GM18505 (cell line): ENCODE measurements around the gene ADH6.

Experiments
- ATAC-seq: cut with Tn5 transposase; IDR thresholded peaks from one replicate; pipeline ENCODE4 v1.9.1; 2021; ENCODE audit not compliant: unreplicated experiment
- POLR2A ChIP-seq: IDR thresholded peaks from 4 replicates; pipeline ENCODE4 v1.6.1; 2011; ENCODE audit warnings: borderline replicate concordance; ENCODE audit not compliant: insufficient read depth, insufficient read length; ENCODE audit errors: extremely low read depth

ADH6 gene

GRCh38 chr4:99165978-99166377 is 53.1 kb downstream of the ADH6 start:
- ATAC-seq = no peak
- TF ChIP-seq POLR2A = no peak

- TF ChIP-seq POLR2A = no peak
- ATAC-seq = no peak
Observed at GRCh38 chr4:99161373-99162099, 57.5 kb downstream of the ADH6 start.

GRCh38 chr4:99159699-99160098 is 59.3 kb downstream of the ADH6 start:
- ATAC-seq = no peak
- TF ChIP-seq POLR2A = no peak

- no peak for ATAC-seq
- no peak for TF ChIP-seq POLR2A
Observed at GRCh38 chr4:99157478-99157935, 61.5 kb downstream of the ADH6 start.

DNA sequence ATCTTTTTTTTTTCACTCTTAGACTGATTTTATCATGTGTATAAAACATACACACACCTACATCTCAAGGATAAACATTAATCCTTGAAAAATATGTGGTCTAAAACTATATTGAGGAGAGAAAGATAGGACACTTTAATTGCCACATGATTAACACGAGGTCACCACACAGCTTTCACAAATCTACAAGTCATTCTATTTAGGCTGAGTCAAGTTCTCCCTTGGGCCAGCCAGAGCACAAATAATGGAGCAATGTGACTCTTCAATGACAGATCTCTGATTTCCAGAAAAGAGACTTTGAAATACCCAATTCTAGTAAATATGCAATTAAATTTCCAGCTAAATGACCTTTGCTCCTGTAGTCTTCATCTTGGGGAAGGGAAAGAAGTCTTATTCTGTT is 62.1 kb downstream of the ADH6 start:
- TF ChIP-seq POLR2A = no peak
- ATAC-seq = no peak

DNA sequence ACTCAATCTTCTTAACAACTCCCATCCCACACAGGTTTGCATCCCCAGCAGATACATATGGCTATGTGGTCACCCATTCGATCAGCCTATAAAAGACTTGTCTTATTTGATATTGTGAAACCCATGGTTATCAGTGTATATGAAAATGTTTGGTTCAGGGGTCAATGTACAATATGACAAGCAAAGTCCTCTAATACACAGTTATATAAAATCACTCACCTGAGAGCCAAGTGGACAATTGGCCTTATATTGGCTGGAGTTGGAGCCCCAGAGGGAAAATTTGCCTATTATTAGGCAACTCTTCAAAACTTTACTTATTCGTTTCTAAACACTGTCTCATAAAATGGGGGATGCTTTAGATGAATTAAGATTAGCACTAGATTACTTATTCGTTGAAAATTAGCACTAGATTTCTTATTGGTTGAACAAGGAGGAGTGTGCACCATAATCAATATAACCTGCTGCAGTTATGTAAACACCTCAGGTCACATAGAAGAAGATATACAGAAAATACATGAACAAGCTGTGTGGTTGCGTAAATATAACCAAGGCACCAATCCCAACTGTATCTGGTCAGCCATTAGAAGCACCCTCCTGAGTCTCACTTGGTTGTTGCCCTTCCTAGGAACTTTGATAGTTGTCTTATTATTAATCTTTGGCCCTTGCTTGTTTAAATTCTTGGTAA is 64.2 kb downstream of the ADH6 start:
- no peak for ATAC-seq
- TF ChIP-seq POLR2A = no peak
